AG04449 (cell line): ENCODE measurements around the gene MAST1.

Source experiments
- CTCF ChIA-PET: fragments of 350-600 bp; formaldehyde crosslinking; extraction: SDS; loops from one replicate; lab custom pipeline; 2021; ENCODE audit warnings: antibody characterized with exemption; lab: Yijun Ruan, JAX
- POLR2A ChIA-PET: fragments of 400-600, 350-600 bp; formaldehyde crosslinking; extraction: SDS; loops from one replicate; lab custom pipeline; 2020; ENCODE audit warnings: antibody characterized with exemption, inconsistent platforms; lab: Yijun Ruan, JAX
- DNase-seq: peaks from one replicate; pipeline ENCODE4 v3.0.0-alpha.2; 2010; ENCODE audit warnings: low read depth, low spot score
- H3K4me3 ChIP-seq: 2 replicates; pipeline ENCODE4 v1.5.1; 2011; ENCODE audit warnings: low read depth, mild to moderate bottlenecking, control low read depth, low read length
- TF ChIP-seq, protein P1 (sequence below): IDR thresholded peaks from one replicate; pipeline ENCODE4 v1.5.1; 2011; ENCODE audit warnings: mild to moderate bottlenecking, moderate library complexity, low read length, control low read depth, inconsistent platforms; ENCODE audit not compliant: insufficient read depth; ENCODE audit errors: missing control alignments

Gene MAST1

DNA sequence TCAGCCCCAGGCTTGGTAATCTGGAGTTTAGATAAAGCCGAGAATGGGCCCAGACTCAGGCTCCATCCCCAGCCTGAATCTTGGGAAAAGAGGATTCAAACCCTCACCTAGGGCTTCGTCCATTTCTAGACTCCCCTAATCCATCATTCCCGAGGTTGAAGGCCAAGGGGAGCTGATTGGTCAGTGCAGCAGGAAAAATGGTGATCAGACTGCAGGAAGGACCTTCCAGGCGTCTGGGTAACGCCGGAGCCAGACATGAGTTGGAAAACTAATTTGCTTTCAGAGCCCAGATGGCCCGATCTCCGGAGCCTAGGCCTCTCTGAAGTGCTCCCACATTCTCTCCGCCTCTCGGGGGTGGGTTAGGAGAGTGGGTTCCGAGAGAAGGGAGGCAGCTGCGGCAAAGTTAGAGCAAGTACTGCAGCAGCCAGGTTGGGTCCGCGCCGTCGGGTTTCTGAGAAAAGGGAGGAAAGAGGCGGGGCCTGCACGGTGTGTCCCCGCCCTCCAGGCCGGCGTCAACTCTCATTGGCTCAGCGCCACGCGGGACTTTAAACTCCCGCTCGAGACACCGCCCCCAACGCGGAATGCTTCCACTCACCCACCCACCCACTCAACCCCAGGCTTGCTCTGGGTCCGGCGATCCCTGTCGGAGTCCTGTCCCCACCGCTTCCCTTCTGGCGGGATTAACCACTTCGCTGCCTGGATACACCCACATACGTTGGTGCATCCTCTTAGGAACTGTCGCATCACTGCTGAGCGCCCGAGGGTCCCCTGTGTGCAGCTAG lies 3.1 kb upstream of the MAST1 start:
- POLR2A ChIA-PET, result no interaction called here
- CTCF ChIA-PET, result interaction anchor here (0.8 to 1.5 kb wide), 5 partner anchors 9 to 159 kb away, joined by 4 to 6 read pairs (median 4); no protein-coding TSS in a partner anchor
- H3K4me3 ChIP-seq, result no peak overlapping the region
- DNase-seq, result no peak
- TF ChIP-seq, protein P1, sequence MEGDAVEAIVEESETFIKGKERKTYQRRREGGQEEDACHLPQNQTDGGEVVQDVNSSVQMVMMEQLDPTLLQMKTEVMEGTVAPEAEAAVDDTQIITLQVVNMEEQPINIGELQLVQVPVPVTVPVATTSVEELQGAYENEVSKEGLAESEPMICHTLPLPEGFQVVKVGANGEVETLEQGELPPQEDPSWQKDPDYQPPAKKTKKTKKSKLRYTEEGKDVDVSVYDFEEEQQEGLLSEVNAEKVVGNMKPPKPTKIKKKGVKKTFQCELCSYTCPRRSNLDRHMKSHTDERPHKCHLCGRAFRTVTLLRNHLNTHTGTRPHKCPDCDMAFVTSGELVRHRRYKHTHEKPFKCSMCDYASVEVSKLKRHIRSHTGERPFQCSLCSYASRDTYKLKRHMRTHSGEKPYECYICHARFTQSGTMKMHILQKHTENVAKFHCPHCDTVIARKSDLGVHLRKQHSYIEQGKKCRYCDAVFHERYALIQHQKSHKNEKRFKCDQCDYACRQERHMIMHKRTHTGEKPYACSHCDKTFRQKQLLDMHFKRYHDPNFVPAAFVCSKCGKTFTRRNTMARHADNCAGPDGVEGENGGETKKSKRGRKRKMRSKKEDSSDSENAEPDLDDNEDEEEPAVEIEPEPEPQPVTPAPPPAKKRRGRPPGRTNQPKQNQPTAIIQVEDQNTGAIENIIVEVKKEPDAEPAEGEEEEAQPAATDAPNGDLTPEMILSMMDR, result no peak

DNA sequence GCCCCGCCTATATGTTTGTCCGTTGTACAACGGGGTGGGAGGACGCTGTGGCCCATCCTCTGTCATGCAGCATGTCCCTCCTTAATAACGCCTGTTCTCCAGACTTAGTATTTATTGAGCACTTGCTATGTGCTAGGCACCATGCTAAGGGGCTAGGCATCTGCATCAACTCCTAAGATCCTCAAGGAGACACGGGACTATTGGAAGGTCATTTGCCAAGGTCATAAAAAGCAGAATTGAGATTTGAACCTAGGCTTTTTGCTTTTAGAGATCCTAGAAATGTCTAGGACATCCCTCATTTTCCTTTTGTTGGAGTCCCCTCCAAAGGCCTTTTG lies 1.8 kb upstream of the MAST1 start:
- ChIA-PET POLR2A (no interaction called here), CTCF (interaction anchor here (0.8 to 1.8 kb wide), 7 partner anchors 11 to 79 kb away, joined by 3 to 8 read pairs (median 4); no protein-coding TSS in a partner anchor)
- no peak for DNase-seq
- TF ChIP-seq, protein P1, result no peak
- H3K4me3 ChIP-seq, result no peak overlapping the region

DNA sequence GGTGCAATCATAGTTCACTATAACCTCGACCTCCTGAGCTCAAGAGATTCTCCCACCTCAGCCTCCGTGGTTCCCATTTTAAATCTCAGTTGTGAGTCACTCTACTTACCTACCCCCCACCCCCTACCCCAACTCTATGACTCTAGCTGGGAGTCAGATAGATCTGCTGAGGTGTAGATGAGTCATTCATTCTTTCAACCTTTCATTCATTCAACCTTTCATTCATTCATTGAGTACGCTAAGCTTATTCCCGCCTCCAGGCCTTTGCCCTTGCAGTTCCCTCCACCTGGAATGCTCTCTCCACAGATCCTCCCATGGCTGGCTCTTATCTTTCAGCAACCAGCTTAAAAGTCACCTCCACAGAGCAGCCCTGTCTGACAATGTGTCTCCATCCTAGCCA lies 1.1 kb upstream of the MAST1 start:
- CTCF ChIA-PET, result interaction anchor here (0.8 to 1.8 kb wide), 9 partner anchors 12 to 79 kb away, joined by 3 to 8 read pairs (median 4); no protein-coding TSS in a partner anchor
- POLR2A ChIA-PET, result interaction anchor here (0.6 kb wide), 2 partner anchors 68 to 282 kb away, joined by 3 read pairs; no protein-coding TSS in a partner anchor
- no peak overlapping the region for H3K4me3 ChIP-seq

DNA sequence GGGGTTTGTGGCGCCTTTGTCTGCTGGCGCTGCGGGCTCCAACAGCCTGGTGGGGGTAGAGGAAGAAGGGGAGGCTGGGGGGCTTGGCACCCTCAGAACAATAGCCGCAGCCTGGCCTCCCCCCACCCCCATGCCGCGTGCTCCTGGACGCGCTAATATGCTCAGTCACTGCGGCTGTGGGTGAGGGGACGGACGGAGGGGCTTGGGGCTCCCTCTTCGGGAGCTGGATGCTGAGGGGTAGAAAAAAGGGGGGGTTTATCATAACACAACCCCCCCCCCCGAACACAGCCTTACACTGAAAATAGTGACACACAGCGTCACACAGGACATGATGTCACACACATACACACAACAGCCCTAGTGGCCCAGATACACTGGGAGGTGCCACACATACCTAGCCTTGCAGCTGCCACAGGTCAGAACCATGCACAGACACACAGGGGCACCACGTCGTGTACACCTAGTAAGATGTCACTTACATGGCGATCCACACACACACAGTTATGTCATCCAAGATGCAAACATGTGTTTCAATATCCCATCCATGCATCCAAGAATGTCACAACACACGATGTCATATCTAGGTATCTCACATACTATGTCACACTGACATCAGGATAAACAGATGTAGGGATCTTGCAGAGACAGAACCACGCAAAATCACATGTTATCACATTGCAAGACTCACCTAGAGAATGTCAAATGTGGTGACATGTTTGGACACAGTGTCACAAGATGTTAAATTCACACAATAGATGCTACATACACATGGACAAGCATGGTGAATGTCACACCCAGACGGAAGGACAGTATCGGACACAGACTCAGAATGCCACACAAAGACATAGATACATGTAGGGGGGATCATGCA lies 806 bp downstream of the MAST1 start:
- TF ChIP-seq, protein P1, result no peak
- CTCF ChIA-PET, result no interaction called here
- POLR2A ChIA-PET, result no interaction called here
- no peak for DNase-seq
- no peak overlapping the region for H3K4me3 ChIP-seq

More for the DNA sequence above, 1.1 kb upstream of the MAST1 start:
- TF ChIP-seq, protein P1, result no peak
- no peak for DNase-seq

DNA sequence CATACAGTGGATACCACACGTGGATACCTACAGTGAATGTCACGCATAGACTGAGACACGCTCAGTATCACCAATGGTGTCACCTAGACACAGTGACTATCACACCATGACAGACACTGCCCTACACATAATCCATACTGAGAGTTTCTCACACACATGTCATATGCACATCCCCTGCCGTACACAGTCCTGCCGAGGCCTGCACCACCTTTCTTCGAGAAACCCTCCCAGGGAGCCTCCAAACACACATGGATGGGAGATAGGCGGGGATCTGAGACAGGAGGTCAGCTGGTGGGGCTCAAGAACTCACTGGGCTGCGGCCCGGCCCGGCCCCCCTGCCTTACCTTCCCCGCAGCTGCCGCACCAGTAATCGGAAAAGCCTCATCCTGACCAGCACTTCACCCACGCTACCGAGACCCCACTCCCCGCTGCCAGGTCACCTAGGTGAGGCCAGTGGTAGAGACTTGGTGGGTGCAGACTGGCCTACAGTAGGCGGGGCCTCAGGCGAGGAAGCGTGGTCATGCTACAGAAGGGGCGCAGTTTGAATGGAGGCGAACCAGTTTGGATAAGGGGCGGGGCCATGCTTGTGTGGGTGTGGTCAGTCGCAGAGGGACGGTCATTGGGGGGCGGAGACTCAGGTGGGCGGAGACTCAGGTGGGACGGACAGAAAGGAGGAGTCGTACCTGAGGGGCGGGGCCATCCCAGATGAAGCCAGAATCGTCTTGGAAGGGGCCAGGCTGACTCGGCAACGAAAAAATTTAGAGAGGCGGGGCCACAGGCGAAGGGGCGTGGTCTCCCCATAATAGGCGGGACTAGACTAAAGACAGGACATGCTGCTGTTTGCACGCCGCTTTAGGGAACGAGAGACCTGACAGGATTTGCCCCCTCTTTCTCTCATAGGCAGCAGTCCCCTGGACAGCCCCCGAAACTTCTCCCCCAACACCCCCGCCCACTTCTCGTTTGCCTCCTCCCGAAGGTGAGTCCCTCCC lies 2.1 kb downstream of the MAST1 start:
- peak overlapping the region; percentile 42 for H3K4me3 ChIP-seq
- TF ChIP-seq, protein P1, result no peak
- POLR2A ChIA-PET, result no interaction called here
- CTCF ChIA-PET, result interaction anchor here (1.7 kb wide), 1 partner anchor 80 kb away, joined by 4 read pairs; no protein-coding TSS in a partner anchor
- DNase-seq, result no peak
